ENCODE measurements around the gene PSKH1.
A peak's percentile ranks its signal among the peaks of the same experiment; 100 is the strongest.

Gene PSKH1

DNA sequence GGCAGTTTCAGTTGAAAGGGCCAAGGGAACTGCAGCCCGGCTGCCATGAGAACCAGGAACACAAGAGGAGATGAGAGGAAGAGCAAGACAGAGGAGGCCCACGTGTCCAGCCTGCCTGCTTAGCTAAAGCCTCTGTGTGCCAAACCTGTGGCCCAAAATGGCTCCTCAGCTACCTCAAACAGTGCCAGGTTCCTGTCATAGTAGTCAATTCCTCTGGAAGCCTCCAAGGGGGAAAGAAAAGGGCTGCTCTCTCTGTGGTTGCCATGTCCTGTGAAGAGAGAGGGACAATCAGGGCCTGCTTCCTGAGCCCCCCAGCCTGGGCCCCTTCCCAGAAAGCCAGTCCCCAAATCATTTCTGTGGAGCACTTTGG, 70.2 kb downstream of the PSKH1 start:
- no peak overlapping the region for H3K4me3 ChIP-seq (ENCODE audit: low read depth, low read length)
- TF ChIP-seq, protein P1, sequence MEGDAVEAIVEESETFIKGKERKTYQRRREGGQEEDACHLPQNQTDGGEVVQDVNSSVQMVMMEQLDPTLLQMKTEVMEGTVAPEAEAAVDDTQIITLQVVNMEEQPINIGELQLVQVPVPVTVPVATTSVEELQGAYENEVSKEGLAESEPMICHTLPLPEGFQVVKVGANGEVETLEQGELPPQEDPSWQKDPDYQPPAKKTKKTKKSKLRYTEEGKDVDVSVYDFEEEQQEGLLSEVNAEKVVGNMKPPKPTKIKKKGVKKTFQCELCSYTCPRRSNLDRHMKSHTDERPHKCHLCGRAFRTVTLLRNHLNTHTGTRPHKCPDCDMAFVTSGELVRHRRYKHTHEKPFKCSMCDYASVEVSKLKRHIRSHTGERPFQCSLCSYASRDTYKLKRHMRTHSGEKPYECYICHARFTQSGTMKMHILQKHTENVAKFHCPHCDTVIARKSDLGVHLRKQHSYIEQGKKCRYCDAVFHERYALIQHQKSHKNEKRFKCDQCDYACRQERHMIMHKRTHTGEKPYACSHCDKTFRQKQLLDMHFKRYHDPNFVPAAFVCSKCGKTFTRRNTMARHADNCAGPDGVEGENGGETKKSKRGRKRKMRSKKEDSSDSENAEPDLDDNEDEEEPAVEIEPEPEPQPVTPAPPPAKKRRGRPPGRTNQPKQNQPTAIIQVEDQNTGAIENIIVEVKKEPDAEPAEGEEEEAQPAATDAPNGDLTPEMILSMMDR (IDR thresholded peaks at IDR 0.05; ENCODE audit: borderline replicate concordance, insufficient read depth, low read depth, low read length), result no peak

DNA sequence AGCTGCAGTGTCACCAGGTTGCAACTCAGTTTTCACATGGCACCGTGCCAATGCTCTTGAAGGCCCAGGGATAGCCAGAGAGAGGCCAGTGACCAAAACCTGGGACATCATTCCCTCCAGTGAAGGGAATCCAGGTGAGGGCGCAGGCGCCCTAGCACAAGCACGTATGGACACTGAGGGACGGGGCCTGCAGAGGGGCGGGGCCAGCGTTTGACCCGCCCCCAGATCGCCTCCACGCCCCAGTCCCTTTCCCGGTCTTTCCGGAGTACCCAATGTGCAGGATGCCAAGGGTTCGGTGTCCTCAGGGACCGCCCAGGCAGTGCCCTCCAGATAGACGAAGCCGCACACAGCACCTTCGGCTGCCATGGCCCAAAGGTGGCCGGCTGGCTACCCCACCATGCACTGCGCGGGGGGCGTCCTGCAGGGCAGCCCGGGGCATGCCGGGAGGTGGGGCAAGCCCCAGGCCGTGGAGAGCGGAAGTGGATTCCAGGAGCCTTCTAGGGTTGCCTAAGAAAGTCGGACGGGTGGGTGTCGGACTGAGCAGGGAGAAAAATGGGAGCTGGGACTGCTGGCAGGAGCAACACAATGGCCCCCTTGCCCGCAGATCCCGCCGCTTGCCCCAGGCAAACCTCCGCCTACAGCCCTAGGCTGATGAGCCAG, 70.7 kb downstream of the PSKH1 start:
- H3K4me3 ChIP-seq (ENCODE audit: low read depth, low read length), result no peak overlapping the region
- TF ChIP-seq, protein P1 (IDR thresholded peaks at IDR 0.05; ENCODE audit: borderline replicate concordance, insufficient read depth, low read depth, low read length), result no peak

DNA sequence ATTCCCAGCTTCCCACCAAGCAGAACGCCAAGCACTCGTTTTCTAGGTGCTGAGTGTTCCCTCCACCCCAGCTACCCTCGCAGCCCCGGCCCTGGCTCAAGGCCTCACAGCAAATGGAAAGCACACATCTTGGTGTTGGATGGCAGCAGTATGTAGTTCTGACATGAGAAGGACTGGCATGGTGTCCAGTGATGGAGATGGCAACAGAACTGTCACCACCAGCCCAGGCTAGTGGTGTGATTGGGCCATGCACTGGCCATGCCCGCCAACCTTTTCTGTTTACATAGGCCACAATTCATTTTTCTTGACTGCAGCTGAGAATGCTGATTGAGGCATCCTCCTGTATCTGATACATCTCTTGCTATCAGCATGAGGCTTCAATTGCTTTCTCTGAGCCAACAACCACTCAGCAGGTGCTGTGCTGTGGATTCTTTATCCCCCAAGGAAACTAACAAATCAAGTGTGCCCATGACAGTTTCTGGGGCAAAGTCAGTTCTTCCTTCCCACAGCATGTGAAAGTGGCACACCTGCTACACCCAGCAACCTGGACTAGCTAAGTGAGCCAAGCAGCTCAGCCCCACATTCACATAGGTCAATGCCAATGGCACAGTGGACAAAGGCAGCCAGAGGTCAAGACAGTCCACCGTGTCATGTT, 71.5 kb downstream of the PSKH1 start:
- TF ChIP-seq, protein P1 (IDR thresholded peaks at IDR 0.05; ENCODE audit: borderline replicate concordance, insufficient read depth, low read depth, low read length), result no peak
- no peak overlapping the region for H3K4me3 ChIP-seq (ENCODE audit: low read depth, low read length)

DNA sequence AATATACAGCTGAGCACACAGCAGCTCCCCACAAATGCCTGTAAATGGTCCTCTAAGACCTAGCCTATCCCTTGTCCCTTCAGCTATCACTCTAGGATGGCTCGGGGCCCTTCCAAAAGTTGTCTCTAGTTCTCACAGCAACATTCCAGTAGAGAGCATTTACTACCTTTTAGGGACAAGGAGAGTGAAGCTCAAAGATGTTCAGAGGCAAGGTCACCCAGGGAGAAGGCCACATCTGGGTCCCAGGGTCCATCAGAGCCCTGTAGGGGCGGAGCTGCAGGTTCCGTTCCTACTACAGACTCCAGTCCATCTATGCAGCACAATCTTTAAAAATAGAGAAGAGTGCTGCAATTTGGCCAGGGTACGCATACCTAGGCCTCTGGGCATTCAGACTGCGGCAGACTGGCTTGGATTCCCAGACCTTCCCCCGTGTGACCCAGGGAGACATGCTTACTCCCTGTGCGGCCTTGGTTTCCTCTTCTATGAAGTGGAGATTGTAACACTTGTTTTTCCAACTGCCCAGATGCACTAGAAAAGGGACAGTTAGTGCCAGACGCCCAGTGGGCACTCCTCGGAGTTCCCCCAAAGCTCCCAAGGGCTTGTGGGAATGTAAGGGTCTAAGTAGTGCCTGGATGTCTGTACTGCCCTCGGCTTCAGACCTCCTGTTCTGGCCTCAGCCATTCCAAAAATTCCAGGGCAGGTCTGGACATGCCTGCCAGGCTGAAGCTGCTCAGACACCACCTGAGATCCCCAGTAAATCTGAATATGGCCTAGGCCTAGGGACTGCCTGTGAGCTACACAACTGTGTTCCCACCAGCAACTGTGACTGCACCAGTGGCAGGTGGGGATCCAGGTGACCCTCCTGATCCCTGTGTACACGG, 72.9 kb downstream of the PSKH1 start:
- TF ChIP-seq, protein P1 (IDR thresholded peaks at IDR 0.05; ENCODE audit: borderline replicate concordance, insufficient read depth, low read depth, low read length), result no peak
- no peak overlapping the region for H3K4me3 ChIP-seq (ENCODE audit: low read depth, low read length)

DNA sequence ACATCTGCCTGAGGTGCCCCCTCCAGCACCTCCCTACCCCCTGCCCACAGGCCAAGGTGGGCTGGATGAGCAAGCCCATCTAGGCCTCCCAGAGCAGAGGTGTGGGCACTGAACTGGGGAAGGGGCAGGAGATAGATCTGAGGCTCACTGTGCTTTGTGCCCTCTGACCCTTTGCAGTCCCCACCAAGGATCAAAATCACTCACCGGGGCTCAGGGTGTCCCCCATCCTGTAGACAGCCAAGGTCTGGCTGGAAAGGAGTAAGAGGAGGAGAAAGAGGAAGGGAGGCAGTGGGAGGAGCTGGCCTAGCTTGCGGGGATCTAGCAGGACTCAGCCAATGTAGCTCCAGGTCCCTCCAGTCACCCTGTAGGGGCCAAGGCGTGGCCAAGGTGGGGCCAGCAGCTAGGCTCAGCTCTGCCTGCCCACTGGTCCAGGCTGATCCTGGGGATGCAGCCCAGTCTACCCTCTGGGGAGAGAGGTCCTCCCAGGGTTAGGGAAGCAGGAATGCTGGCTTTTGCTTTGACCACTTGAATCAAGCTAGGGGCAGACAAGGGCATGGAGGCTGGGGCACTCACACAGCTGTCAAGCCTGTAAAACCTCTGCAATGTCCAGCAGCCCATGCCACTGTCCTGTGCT, 73.6 kb downstream of the PSKH1 start:
- peak overlapping the region; percentile 88 for H3K4me3 ChIP-seq (ENCODE audit: low read depth, low read length)
- TF ChIP-seq, protein P1 (IDR thresholded peaks at IDR 0.05; ENCODE audit: borderline replicate concordance, insufficient read depth, low read depth, low read length), result no peak

DNA sequence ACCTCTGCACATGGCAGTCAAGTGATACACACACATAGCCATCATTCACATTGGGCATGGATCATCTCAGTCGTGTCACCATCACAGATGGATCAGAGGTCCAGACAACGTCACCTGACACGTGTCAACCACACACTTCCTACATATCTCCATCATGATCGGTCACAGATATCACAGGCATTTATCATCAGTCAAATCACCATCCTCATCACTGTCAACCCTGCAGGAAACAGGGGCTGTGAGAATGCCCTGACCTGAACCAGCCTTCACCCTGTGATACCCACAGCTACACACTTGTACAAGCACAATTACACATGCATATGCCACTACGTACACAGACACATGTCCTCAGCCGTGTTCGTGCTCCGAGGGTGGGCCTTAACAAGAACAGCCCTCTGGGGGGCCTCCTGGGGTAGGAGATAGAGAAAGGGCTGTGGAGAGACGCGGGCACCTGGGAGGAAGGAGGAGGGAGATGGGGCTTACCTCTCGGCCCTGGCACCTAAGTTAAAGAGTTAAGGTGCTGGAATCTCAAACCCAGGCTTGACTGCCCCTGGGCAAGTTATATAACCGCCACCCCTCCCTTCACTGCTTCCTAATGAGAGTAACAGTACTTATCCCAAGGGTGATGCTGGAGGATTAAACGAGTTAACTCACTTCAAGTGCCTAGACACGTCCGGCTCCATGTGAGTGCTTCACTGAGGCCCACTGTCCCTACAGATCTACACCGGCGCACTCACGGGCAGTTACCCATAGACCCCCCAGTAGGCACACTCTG, 74.3 kb downstream of the PSKH1 start:
- H3K4me3 ChIP-seq (ENCODE audit: low read depth, low read length), result peak overlapping the region; percentile 88
- TF ChIP-seq, protein P1 (IDR thresholded peaks at IDR 0.05; ENCODE audit: borderline replicate concordance, insufficient read depth, low read depth, low read length), result 0 out of 2 replicates have a peak, but pooled peaks have one; percentile 17
